Smooth muscle cell (in vitro differentiated cells): Measurements from ENCODE around the gene ZFR2. TPM values are rescaled to one million over a fixed set of nuclear protein-coding genes. Genes with fewer than 3 reads are reported as not detected.

Experiments
- DNase-seq: peaks from one replicate; lab custom pipeline; 2025; ENCODE audit not compliant: unreplicated experiment; lab: John Stamatoyannopoulos, UW
- H2AFZ ChIP-seq: fragments of 200-600 bp; sonication (generic); 2 replicates; pipeline ENCODE4 v1.6.0; 2016; ENCODE audit warnings: antibody characterized with exemption, low read depth, mild to moderate bottlenecking
- H3F3A ChIP-seq: fragments of 200-600 bp; sonication (generic); 2 replicates; pipeline ENCODE4 v1.6.0; 2017; ENCODE audit warnings: antibody characterized with exemption, low read depth
- H3K27ac ChIP-seq: fragments of 200-600 bp; sonication (generic); 2 replicates; pipeline ENCODE4 v1.5.1; 2016; ENCODE audit warnings: low read depth, mild to moderate bottlenecking
- H3K27me3 ChIP-seq: fragments of 200-600 bp; sonication (generic); 2 replicates; pipeline ENCODE4 v1.6.1; 2016; ENCODE audit warnings: low read depth, mild to moderate bottlenecking
- H3K36me3 ChIP-seq: fragments of 200-600 bp; sonication (generic); 2 replicates; pipeline ENCODE4 v1.5.1; 2016; ENCODE audit warnings: low read depth
- H3K4me1 ChIP-seq: fragments of 200-600 bp; sonication (generic); 2 replicates; pipeline ENCODE4 v1.5.1; 2016; ENCODE audit warnings: low read depth
- H3K4me2 ChIP-seq: fragments of 200-600 bp; sonication (generic); 2 replicates; pipeline ENCODE4 v1.6.0; 2016; ENCODE audit warnings: mild to moderate bottlenecking
- H3K4me3 ChIP-seq: fragments of 200-600 bp; sonication (generic); 2 replicates; pipeline ENCODE4 v1.5.1; 2016; ENCODE audit warnings: mild to moderate bottlenecking
- H3K79me2 ChIP-seq: fragments of 200-600 bp; sonication (generic); 2 replicates; pipeline ENCODE4 v1.6.0; 2016; ENCODE audit warnings: low read depth, mild to moderate bottlenecking
- H3K9ac ChIP-seq: fragments of 200-600 bp; sonication (generic); 2 replicates; pipeline ENCODE4 v1.6.0; 2016; ENCODE audit warnings: low read depth
- H3K9me3 ChIP-seq: fragments of 200-600 bp; sonication (generic); replicated peaks from 2 replicates; pipeline ENCODE4 v1.5.1; 2016; ENCODE audit warnings: low read depth
- H4K20me1 ChIP-seq: fragments of 200-600 bp; sonication (generic); 2 replicates; pipeline ENCODE4 v1.6.0; 2016; ENCODE audit warnings: low read depth
- CTCF ChIP-seq: fragments of 200-600 bp; sonication (generic); IDR thresholded peaks from 2 replicates; pipeline ENCODE4 v1.5.1; 2017; ENCODE audit warnings: borderline replicate concordance, mild to moderate bottlenecking, antibody characterized with exemption; ENCODE audit not compliant: insufficient read depth, poor library complexity, severe bottlenecking
- WGBS: methylation state at CpG from one replicate; pipeline ENCODE4 v1.1.7; 2016; ENCODE audit warnings: low lambda C conversion rate; 5-methylcytosine and 5-hydroxymethylcytosine counted together
- polyA plus RNA-seq: library from polyadenylated mRNA; unstranded; fragments of >200 nt; fragmentation: Nextera tagmentation; extraction: Ambion mirVana; gene quantifications from 2 replicates; pipeline ENCODE4 v1.2.1, GENCODE V29; 2016
- total RNA-seq: library from RNA; depleted of rRNA; stranded (reverse); fragments of >200 nt; gene quantifications from 2 replicates; pipeline ENCODE4 v1.2.3, GENCODE V29; 2014

Gene ZFR2
- total and polyA plus RNA-seq, 2 experiments from 2014 or later = 0.54 to 1.8 TPM

GRCh38 chr19:3822683-3823349, 46.0 kb downstream of the ZFR2 start:
- Histone ChIP-seq H3K4me2 (no peak overlapping the region), H2AFZ (no peak overlapping the region), H3K36me3 (no peaks in the 10 kb centered on the region), H3K27me3 (no peaks in the 10 kb centered on the region), H3K9ac (no peak overlapping the region), H3K9me3 (no peaks in the 10 kb centered on the region), H3K79me2 (no peaks in the 10 kb centered on the region), H4K20me1 (no peaks in the 10 kb centered on the region), H3F3A (no peaks in the 10 kb centered on the region), H3K4me1 (no peaks in the 10 kb centered on the region), H3K27ac (no peak overlapping the region), H3K4me3 (no peak overlapping the region)
- DNase-seq = no peak
- TF ChIP-seq CTCF = no peak
- WGBS = 90% methylated on average over 26 of the region's 26 CpGs

GRCh38 chr19:3821857-3822364, 46.9 kb downstream of the ZFR2 start:
- Histone ChIP-seq H3K4me2 (no peak overlapping the region), H3F3A (no peaks in the 10 kb centered on the region), H3K4me1 (no peaks in the 10 kb centered on the region), H3K4me3 (no peak overlapping the region), H3K9me3 (no peaks in the 10 kb centered on the region), H3K79me2 (no peaks in the 10 kb centered on the region), H2AFZ (no peak overlapping the region), H4K20me1 (no peaks in the 10 kb centered on the region), H3K9ac (no peak overlapping the region), H3K36me3 (no peaks in the 10 kb centered on the region), H3K27ac (no peak overlapping the region), H3K27me3 (no peaks in the 10 kb centered on the region)
- peak; percentile 98 for TF ChIP-seq CTCF
- 30% methylated on average over 43 of the region's 43 CpGs for WGBS
- no peak for DNase-seq

GRCh38 chr19:3821156-3821555, 47.7 kb downstream of the ZFR2 start:
- H3K27me3 ChIP-seq = no peaks in the 10 kb centered on the region
- no peak overlapping the region for H3K4me2 ChIP-seq
- H3K27ac ChIP-seq = no peak overlapping the region
- TF ChIP-seq CTCF = no peak
- no peaks in the 10 kb centered on the region for H4K20me1 ChIP-seq
- no peaks in the 10 kb centered on the region for H3K79me2 ChIP-seq
- H3K4me1 ChIP-seq = no peaks in the 10 kb centered on the region
- no peak for DNase-seq
- 93% methylated on average over 23 of the region's 23 CpGs for WGBS
- no peak overlapping the region for H2AFZ ChIP-seq
- H3F3A ChIP-seq = no peaks in the 10 kb centered on the region
- H3K4me3 ChIP-seq = no peak overlapping the region
- H3K9ac ChIP-seq = no peak overlapping the region
- no peaks in the 10 kb centered on the region for H3K36me3 ChIP-seq
- H3K9me3 ChIP-seq = no peaks in the 10 kb centered on the region

- 96% methylated on average over 16 of the region's 19 CpGs for WGBS
- Histone ChIP-seq H2AFZ (no peak overlapping the region), H3K4me2 (no peak overlapping the region)
These were observed 48.8 kb downstream of the ZFR2 start for GRCh38 chr19:3819989-3820388.

More at GRCh38 chr19:3819989-3820388, 48.8 kb downstream of the ZFR2 start:
- DNase-seq = no peak
- Histone ChIP-seq H3K36me3 (no peaks in the 10 kb centered on the region), H3F3A (no peaks in the 10 kb centered on the region), H3K79me2 (no peaks in the 10 kb centered on the region), H3K9me3 (no peaks in the 10 kb centered on the region), H3K4me3 (no peak overlapping the region), H4K20me1 (no peaks in the 10 kb centered on the region), H3K9ac (no peak overlapping the region), H3K27me3 (no peaks in the 10 kb centered on the region), H3K4me1 (no peaks in the 10 kb centered on the region), H3K27ac (no peak overlapping the region)
- TF ChIP-seq CTCF = no peak
